HepG2 (cell line): ENCODE results near the gene TSSK6. TPM values are rescaled to one million over a fixed set of nuclear protein-coding genes. Genes with fewer than 3 reads are reported as not detected.

Experiments
- CEBPB ChIP-seq: IDR thresholded peaks from 2 replicates; pipeline ENCODE4 v1.6.1; 2011; ENCODE audit warnings: low read depth, low read length, improper control_type of control experiment, borderline replicate concordance
- ETV6 ChIP-seq: sonication (generic); formaldehyde crosslinking; conservative IDR thresholded peaks from 2 replicates; pipeline ENCODE4 v1.4.0; 2020; ENCODE audit warnings: missing genetic modification reagents
- GTF3A ChIP-seq: sonication (generic); formaldehyde crosslinking; conservative IDR thresholded peaks from 2 replicates; pipeline ENCODE4 v1.4.0; 2020; ENCODE audit warnings: mild to moderate bottlenecking, missing genetic modification reagents
- HIVEP1 ChIP-seq: sonication (generic); formaldehyde crosslinking; IDR thresholded peaks from 2 replicates; pipeline ENCODE4 v1.4.0; 2020; ENCODE audit warnings: mild to moderate bottlenecking, missing genetic modification reagents
- MED8 ChIP-seq: sonication (generic); formaldehyde crosslinking; IDR thresholded peaks from 2 replicates; pipeline ENCODE4 v1.8.1; 2023; ENCODE audit warnings: mild to moderate bottlenecking, missing genetic modification reagents; ENCODE audit not compliant: insufficient replicate concordance
- MLLT10 ChIP-seq: sonication (generic); formaldehyde crosslinking; IDR thresholded peaks from 2 replicates; pipeline ENCODE4 v1.4.0; 2020; ENCODE audit warnings: missing genetic modification reagents
- MTA1 ChIP-seq: sonication (generic); formaldehyde crosslinking; IDR thresholded peaks from 2 replicates; pipeline ENCODE4 v1.4.0; 2020; ENCODE audit warnings: missing genetic modification reagents, mild to moderate bottlenecking, borderline replicate concordance
- RFX3 ChIP-seq: IDR thresholded peaks from 2 replicates; pipeline ENCODE4 v1.6.1; 2016; ENCODE audit warnings: missing biosample characterization, missing genetic modification reagents
- SKIL ChIP-seq: sonication (generic); formaldehyde crosslinking; IDR thresholded peaks from 2 replicates; pipeline ENCODE4 v1.8.0; 2022; ENCODE audit warnings: missing genetic modification reagents, mild to moderate bottlenecking, moderate library complexity, borderline replicate concordance
- TIGD3 ChIP-seq: sonication (generic); formaldehyde crosslinking; IDR thresholded peaks from 2 replicates; pipeline ENCODE4 v1.5.1; 2020; ENCODE audit warnings: mild to moderate bottlenecking, missing genetic modification reagents, borderline replicate concordance
- TMF1 ChIP-seq: sonication (generic); formaldehyde crosslinking; IDR thresholded peaks from 2 replicates; pipeline ENCODE4 v1.8.1; 2022; ENCODE audit warnings: low read depth, missing genetic modification reagents
- ZNF383 ChIP-seq: sonication (generic); formaldehyde crosslinking; IDR thresholded peaks from 2 replicates; pipeline ENCODE4 v1.4.0; 2020; ENCODE audit warnings: missing genetic modification reagents, mild to moderate bottlenecking, borderline replicate concordance
- ZNF432 ChIP-seq: sonication (generic); formaldehyde crosslinking; IDR thresholded peaks from 2 replicates; pipeline ENCODE4 v1.5.0; 2020; ENCODE audit warnings: missing genetic modification reagents, mild to moderate bottlenecking, borderline replicate concordance
- ZNF460 ChIP-seq: sonication (generic); formaldehyde crosslinking; IDR thresholded peaks from 2 replicates; pipeline ENCODE4 v1.5.1; 2020; ENCODE audit warnings: missing genetic modification reagents, mild to moderate bottlenecking, borderline replicate concordance
- ZNF556 ChIP-seq: sonication (generic); formaldehyde crosslinking; IDR thresholded peaks from 2 replicates; pipeline ENCODE4 v1.4.0; 2020; ENCODE audit warnings: mild to moderate bottlenecking, missing genetic modification reagents, borderline replicate concordance
- ZNF569 ChIP-seq: sonication (generic); formaldehyde crosslinking; IDR thresholded peaks from 2 replicates; pipeline ENCODE4 v1.5.0; 2020; ENCODE audit warnings: mild to moderate bottlenecking, missing genetic modification reagents, moderate library complexity, borderline replicate concordance
- ZNF740 ChIP-seq: sonication (generic); formaldehyde crosslinking; IDR thresholded peaks from 2 replicates; pipeline ENCODE4 v1.4.0; 2020; ENCODE audit warnings: missing genetic modification reagents
- ZZZ3 ChIP-seq: sonication (generic); formaldehyde crosslinking; IDR thresholded peaks from 2 replicates; pipeline ENCODE4 v1.4.0; 2020; ENCODE audit warnings: missing genetic modification reagents, mild to moderate bottlenecking, borderline replicate concordance
- polyA plus RNA-seq, 8 experiments: library from polyadenylated mRNA; depleted of rRNA in 3 of 8; stranded (reverse) in 7 of 8; unstranded in 1 of 8; fragments of >200 nt; fragmentation: Illumina TruSeq in 4 of 8; extraction: Trizol in 4 of 8; gene quantifications; 2 replicates each; pipeline versions ENCODE4 v1.2.1 to v1.2.3, GENCODE V29; 2011 to 2016; ENCODE audit warnings: low read depth in 4 of 8, missing spikeins in 1 of 8, mixed read lengths in 1 of 8; ENCODE audit not compliant: insufficient read depth in 1 of 8
- total RNA-seq, 5 experiments: library from RNA; depleted of rRNA; stranded (reverse); fragments of >200 nt; fragmentation: Illumina TruSeq; extraction: Trizol; gene quantifications; 2 replicates each; pipeline ENCODE4 v1.2.3, GENCODE V29; 2016; ENCODE audit warnings: low read depth in 1 of 5
- TF ChIP-seq, protein P1 (sequence below): sonication (generic); formaldehyde crosslinking; IDR thresholded peaks from 2 replicates; pipeline ENCODE4 v1.8.0; 2022; ENCODE audit warnings: missing genetic modification reagents, low read depth, mild to moderate bottlenecking, borderline replicate concordance
- TF ChIP-seq, protein P2 (sequence below): sonication (generic); formaldehyde crosslinking; IDR thresholded peaks from 2 replicates; pipeline ENCODE4 v1.4.0; 2020; ENCODE audit warnings: missing genetic modification reagents; ENCODE audit errors: not compliant biosample characterization
- TF ChIP-seq, protein P3 (sequence below): sonication (generic); formaldehyde crosslinking; IDR thresholded peaks from 2 replicates; pipeline ENCODE4 v1.4.0; 2020; ENCODE audit warnings: missing genetic modification reagents

The TSSK6 gene
- total and polyA plus RNA-seq, 2 of the 13 experiments (the other 11 are each of a cell fraction or from before 2014, with no cell fraction given): 0.71 to 1.2 TPM

DNA sequence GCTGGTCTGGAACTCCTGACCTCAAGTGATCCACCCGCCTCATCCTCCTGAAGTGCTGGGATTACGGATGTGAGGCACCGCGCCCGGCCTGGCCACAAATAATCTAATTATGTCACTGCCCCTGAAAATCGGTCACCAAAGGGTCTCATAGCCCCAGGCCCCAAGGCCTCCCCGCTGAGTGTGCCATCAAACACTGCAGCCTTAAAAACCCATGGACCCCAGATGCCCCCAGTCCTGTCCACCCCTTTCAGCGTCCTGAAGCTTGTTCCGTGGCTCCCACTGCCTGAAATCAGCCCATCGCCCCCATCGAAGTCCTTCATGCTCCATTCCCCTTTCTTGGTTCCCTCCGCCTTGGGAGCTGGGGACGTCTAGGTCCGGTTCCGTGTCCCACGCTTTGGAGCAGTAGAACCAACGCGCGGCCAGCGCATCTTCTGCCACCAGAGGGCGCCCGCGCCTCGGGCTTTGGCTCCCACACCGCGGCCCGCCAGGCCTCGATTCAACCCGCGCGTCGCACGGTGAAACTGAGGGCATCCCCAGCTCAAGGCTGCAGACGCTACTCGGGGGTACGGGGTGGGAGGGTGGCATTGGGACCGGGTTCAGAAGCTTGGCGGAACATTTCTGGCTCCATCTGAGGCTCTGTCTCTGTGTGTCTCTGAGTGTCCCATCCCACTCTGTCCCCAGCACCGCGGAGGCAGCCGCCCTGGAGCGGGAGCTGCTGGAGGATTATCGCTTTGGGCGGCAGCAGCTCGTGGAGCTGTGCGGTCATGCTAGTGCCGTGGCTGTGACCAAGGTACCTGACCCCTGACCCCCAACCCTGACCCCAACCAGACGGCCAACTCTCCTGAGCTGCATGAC is 16.8 kb upstream of the TSSK6 start (continued):
- TF ChIP-seq ZNF740 (CRISPR knock-in tag) (no peak), ZZZ3 (CRISPR knock-in tag) (no peak), ZNF569 (CRISPR knock-in tag) (no peak), ETV6 (CRISPR knock-in tag) (0 out of 2 replicates have a peak, but pooled peaks have one; percentile 36), CEBPB (no peak), RFX3 (CRISPR knock-in tag) (no peak), MLLT10 (CRISPR knock-in tag) (no peak), ZNF460 (CRISPR knock-in tag) (no peak), MED8 (CRISPR knock-in tag) (no peak), MTA1 (CRISPR knock-in tag) (no peak), ZNF556 (CRISPR knock-in tag) (no peak), SKIL (CRISPR knock-in tag) (no peak), ZNF383 (CRISPR knock-in tag) (no peak), GTF3A (no peak), TMF1 (CRISPR knock-in tag) (no peak), TIGD3 (CRISPR knock-in tag) (no peak), ZNF432 (CRISPR knock-in tag) (no peak), HIVEP1 (CRISPR knock-in tag) (no peak)
- TF ChIP-seq, protein P1, sequence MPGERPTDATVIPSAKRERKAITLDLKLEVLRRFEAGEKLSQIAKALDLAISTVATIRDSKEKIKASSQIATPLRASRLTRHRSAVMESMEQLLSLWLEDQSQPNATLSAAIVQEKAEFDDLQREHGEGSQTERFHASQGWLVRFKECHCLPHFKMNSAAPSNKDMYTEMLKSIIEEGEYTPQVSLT: no peak
- TF ChIP-seq, protein P2, sequence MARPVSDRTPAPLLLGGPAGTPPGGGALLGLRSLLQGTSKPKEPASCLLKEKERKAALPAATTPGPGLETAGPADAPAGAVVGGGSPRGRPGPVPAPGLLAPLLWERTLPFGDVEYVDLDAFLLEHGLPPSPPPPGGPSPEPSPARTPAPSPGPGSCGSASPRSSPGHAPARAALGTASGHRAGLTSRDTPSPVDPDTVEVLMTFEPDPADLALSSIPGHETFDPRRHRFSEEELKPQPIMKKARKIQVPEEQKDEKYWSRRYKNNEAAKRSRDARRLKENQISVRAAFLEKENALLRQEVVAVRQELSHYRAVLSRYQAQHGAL (CRISPR knock-in tag): no peak
- TF ChIP-seq, protein P3, sequence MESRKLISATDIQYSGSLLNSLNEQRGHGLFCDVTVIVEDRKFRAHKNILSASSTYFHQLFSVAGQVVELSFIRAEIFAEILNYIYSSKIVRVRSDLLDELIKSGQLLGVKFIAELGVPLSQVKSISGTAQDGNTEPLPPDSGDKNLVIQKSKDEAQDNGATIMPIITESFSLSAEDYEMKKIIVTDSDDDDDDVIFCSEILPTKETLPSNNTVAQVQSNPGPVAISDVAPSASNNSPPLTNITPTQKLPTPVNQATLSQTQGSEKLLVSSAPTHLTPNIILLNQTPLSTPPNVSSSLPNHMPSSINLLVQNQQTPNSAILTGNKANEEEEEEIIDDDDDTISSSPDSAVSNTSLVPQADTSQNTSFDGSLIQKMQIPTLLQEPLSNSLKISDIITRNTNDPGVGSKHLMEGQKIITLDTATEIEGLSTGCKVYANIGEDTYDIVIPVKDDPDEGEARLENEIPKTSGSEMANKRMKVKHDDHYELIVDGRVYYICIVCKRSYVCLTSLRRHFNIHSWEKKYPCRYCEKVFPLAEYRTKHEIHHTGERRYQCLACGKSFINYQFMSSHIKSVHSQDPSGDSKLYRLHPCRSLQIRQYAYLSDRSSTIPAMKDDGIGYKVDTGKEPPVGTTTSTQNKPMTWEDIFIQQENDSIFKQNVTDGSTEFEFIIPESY (CRISPR knock-in tag): 0 out of 2 replicates have a peak, but pooled peaks have one; percentile 27
